RWPE2 (cell line): ENCODE results near the gene DNAJC13.

Source experiments
- ATAC-seq: fragments of 200-7000 bp; cut with Tn5 transposase; 3 replicates; pipeline ENCODE4 v1.9.1; 2021; ENCODE audit warnings: low read depth
- DNase-seq: peaks from one replicate; pipeline ENCODE4 v3.0.0-alpha.2; 2020; ENCODE audit warnings: low spot score
- H3K27ac ChIP-seq: fragments of 450-650 bp; 2 replicates; pipeline ENCODE4 v1.5.1; 2017; ENCODE audit warnings: mild to moderate bottlenecking; ENCODE audit not compliant: poor library complexity, severe bottlenecking
- H3K27me3 ChIP-seq: fragments of 250-450 bp; sonication (Bioruptor Pico); 2 replicates; pipeline ENCODE4 v1.5.1; 2021; ENCODE audit warnings: mild to moderate bottlenecking, moderate library complexity; ENCODE audit not compliant: insufficient read depth, poor library complexity, severe bottlenecking
- H3K36me3 ChIP-seq: fragments of 250-450 bp; sonication (Bioruptor Pico); 2 replicates; pipeline ENCODE4 v1.5.1; 2020; ENCODE audit warnings: low read depth, mild to moderate bottlenecking, moderate library complexity
- H3K4me1 ChIP-seq: fragments of 250-450 bp; sonication (Bioruptor Pico); 2 replicates; pipeline ENCODE4 v1.5.1; 2021; ENCODE audit warnings: mild to moderate bottlenecking, moderate library complexity; ENCODE audit not compliant: insufficient read depth, poor library complexity, severe bottlenecking
- H3K4me3 ChIP-seq: fragments of 250-450 bp; sonication (Bioruptor Pico); 2 replicates; pipeline ENCODE4 v1.5.1; 2021; ENCODE audit warnings: mild to moderate bottlenecking, moderate library complexity; ENCODE audit not compliant: severe bottlenecking
- H3K9me3 ChIP-seq: fragments of 250-450 bp; sonication (Bioruptor Pico); 2 replicates; pipeline ENCODE4 v1.5.1; 2021; ENCODE audit warnings: mild to moderate bottlenecking, moderate library complexity; ENCODE audit not compliant: severe bottlenecking
- CTCF ChIP-seq: fragments of 450-650 bp; IDR thresholded peaks from one replicate; pipeline ENCODE4 v1.5.1; 2017; ENCODE audit warnings: mild to moderate bottlenecking, moderate library complexity; ENCODE audit not compliant: poor library complexity, severe bottlenecking

DNAJC13 gene

GRCh38 chr3:132536442-132537153, 119.3 kb downstream of the DNAJC13 start:
- Histone ChIP-seq H3K36me3 (peaks cover 45% of the 10 kb centered on the region), H3K4me1 (no peaks in the 10 kb centered on the region), H3K4me3 (no peak overlapping the region), H3K9me3 (no peaks in the 10 kb centered on the region), H3K27me3 (no peaks in the 10 kb centered on the region), H3K27ac (peak overlapping the region; percentile 15)
- TF ChIP-seq CTCF: no peak
- no peak for DNase-seq
- peak; percentile 48; the same call in 2 of the 3 replicates for ATAC-seq

GRCh38 chr3:132537297-132537696, 120.0 kb downstream of the DNAJC13 start:
- DNase-seq: no peak
- no peaks in the 10 kb centered on the region for H3K27me3 ChIP-seq
- H3K4me3 ChIP-seq: no peak overlapping the region
- H3K27ac ChIP-seq: no peak overlapping the region
- ATAC-seq: no peak
- no peaks in the 10 kb centered on the region for H3K9me3 ChIP-seq
- H3K36me3 ChIP-seq: peaks cover 43% of the 10 kb centered on the region
- no peak for TF ChIP-seq CTCF
- H3K4me1 ChIP-seq: peaks cover under 1% of the 10 kb centered on the region

DNA sequence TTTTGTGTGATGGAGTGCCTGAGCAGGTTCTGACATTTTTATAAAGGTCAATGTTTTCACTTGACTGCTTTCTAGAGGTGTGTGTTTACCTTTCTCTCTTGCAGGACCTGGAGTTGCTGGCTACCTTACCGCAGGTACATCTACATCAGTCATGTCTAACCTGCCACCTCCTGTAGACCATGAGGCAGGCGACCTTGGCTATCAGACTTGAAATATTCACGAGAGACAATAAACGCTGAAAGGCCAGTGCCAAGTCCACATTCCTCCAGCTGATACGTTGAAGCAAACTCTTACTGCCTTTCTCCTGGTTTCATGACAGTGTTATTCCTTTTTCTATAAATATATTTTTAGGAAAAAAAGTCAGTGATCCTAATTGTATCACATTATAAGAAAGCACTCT, 120.8 kb downstream of the DNAJC13 start:
- Histone ChIP-seq H3K36me3 (peaks cover 43% of the 10 kb centered on the region), H3K9me3 (no peaks in the 10 kb centered on the region), H3K27me3 (no peaks in the 10 kb centered on the region), H3K4me1 (peaks cover 7% of the 10 kb centered on the region), H3K4me3 (no peak overlapping the region), H3K27ac (no peak overlapping the region)
- no peak for DNase-seq
- no peak for ATAC-seq
- no peak for TF ChIP-seq CTCF

GRCh38 chr3:132539681-132540080, 122.4 kb downstream of the DNAJC13 start:
- peaks cover 38% of the 10 kb centered on the region for H3K36me3 ChIP-seq
- peaks cover 13% of the 10 kb centered on the region for H3K4me1 ChIP-seq
- no peak for TF ChIP-seq CTCF
- DNase-seq (no peak), ATAC-seq (no peak)
- H3K9me3 ChIP-seq: no peaks in the 10 kb centered on the region
- no peak overlapping the region for H3K27ac ChIP-seq
- no peak overlapping the region for H3K4me3 ChIP-seq
- H3K27me3 ChIP-seq: no peaks in the 10 kb centered on the region

- DNase-seq (no peak), ATAC-seq (no peak)
- no peak overlapping the region for H3K4me3 ChIP-seq
- H3K4me1 ChIP-seq: peaks cover 13% of the 10 kb centered on the region
- peaks cover 22% of the 10 kb centered on the region for H3K36me3 ChIP-seq
- peak overlapping the region; percentile 79 for H3K27ac ChIP-seq
- H3K9me3 ChIP-seq: no peaks in the 10 kb centered on the region
- no peak for TF ChIP-seq CTCF
- no peaks in the 10 kb centered on the region for H3K27me3 ChIP-seq
These were observed 125.3 kb downstream of the DNAJC13 start for GRCh38 chr3:132542577-132542976.
